ENCODE results near the gene AOPEP. TPM values are rescaled to one million over a fixed set of nuclear protein-coding genes. Genes with fewer than 3 reads are reported as not detected.

The AOPEP gene
- polyA plus RNA-seq, 1 of the 3 experiments (the other 2 are of a cell fraction), result 54.6 TPM

- Histone ChIP-seq H3K4me2 (peak overlapping the region; percentile 59; the same call in 1 of the 2 replicates), H3K9me3 (no peaks in the 10 kb centered on the region), H3K36me3 (replicated peaks in 1 of 2; ENCODE audit: control insufficient read depth in 1 of 2, insufficient read depth in 2 of 2, low read length in 1 of 2) (no peaks in the 10 kb centered on the region), H3K9ac (peak overlapping the region; percentile 43; the same call in 1 of the 2 replicates), H4K20me1 (ENCODE audit: insufficient read depth) (no peaks in the 10 kb centered on the region), H3F3A (replicated peaks; ENCODE audit: insufficient read depth) (peaks cover 58% of the 10 kb centered on the region), H3K4me1 (ENCODE audit: control insufficient read depth in 1 of 2, insufficient read depth in 2 of 2, low read depth in 1 of 2, low read length in 1 of 2) (peaks cover 43 to 61% of the 10 kb centered on the region in 2 experiments), H3K27ac (ENCODE audit: low read depth in 2 of 2, low read length in 1 of 2) (peak overlapping the region; percentile 97 to 100), H3K4me3 (ENCODE audit: low read depth in 2 of 2, low read length in 1 of 2) (no peak overlapping the region), H2AFZ (ENCODE audit: low read depth) (no peak overlapping the region), H3K9me2 (no peaks in the 10 kb centered on the region), H3K27me3 (ENCODE audit: insufficient read depth) (no peaks in the 10 kb centered on the region), H3K79me2 (ENCODE audit: insufficient read depth) (no peaks in the 10 kb centered on the region)
- DNase-seq, result no peak
- CTCF ChIA-PET, result interaction anchor here (0.7 to 1.5 kb wide), 3 partner anchors 18 to 191 kb away, joined by 3 read pairs; no protein-coding TSS in a partner anchor
- 90% methylated on average over 13 of the region's 13 CpGs for WGBS (ENCODE audit: low lambda C conversion rate)
- POLR2A ChIA-PET, result no interaction called here
- TF ChIP-seq NFIC (IDR thresholded peaks at IDR 0.05; ENCODE audit: borderline replicate concordance) (no peak), REST (IDR thresholded peaks at IDR 0.05; ENCODE audit: low read depth, low read length) (no peak)
Measured at GRCh38 chr9:94872083-94872833, 145.8 kb downstream of the AOPEP start.

DNA sequence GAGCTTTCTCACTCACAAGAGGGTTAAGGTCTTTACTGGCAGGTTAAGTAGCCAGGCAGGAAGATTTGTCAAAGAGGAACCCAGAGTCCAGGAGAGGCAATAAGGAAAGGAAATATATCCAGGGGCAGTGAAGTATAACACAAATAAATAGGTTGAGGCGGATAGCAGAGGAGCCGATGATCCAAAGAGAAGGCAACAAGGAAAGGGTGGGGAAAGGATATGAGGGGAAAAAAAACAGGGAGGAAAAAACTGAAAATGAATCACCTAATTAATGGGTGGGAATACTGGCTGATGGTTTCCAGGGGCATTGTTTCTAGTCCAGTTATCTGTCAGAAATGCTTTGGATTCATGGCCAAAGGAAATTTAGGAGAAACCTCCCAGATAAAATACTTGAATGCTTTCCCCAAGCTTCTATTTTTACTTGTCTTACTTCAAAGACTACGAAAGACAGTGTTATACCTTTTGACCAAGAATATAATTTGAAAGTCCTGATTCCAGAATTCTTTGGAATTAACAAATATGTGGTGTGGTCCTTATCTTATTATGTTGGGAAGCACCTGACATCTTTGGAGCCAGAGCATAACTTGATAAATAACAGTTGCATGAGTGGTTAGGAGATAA is 146.5 kb downstream of the AOPEP start:
- Histone ChIP-seq H3K27ac (ENCODE audit: low read depth in 2 of 2, low read length in 1 of 2) (peak overlapping the region; percentile 97 to 100), H3K79me2 (ENCODE audit: insufficient read depth) (no peaks in the 10 kb centered on the region), H3F3A (replicated peaks; ENCODE audit: insufficient read depth) (peaks cover 53% of the 10 kb centered on the region), H3K4me2 (peak overlapping the region; percentile 59; the same call in 1 of the 2 replicates), H3K27me3 (ENCODE audit: insufficient read depth) (no peaks in the 10 kb centered on the region), H4K20me1 (ENCODE audit: insufficient read depth) (no peaks in the 10 kb centered on the region), H3K9me2 (no peaks in the 10 kb centered on the region), H3K9ac (peak overlapping the region; percentile 43; the same call in 1 of the 2 replicates), H3K4me1 (ENCODE audit: control insufficient read depth in 1 of 2, insufficient read depth in 2 of 2, low read depth in 1 of 2, low read length in 1 of 2) (peaks cover 35 to 60% of the 10 kb centered on the region in 2 experiments), H2AFZ (ENCODE audit: low read depth) (no peak overlapping the region), H3K9me3 (no peaks in the 10 kb centered on the region), H3K4me3 (ENCODE audit: low read depth in 2 of 2, low read length in 1 of 2) (no peak overlapping the region), H3K36me3 (replicated peaks in 1 of 2; ENCODE audit: control insufficient read depth in 1 of 2, insufficient read depth in 2 of 2, low read length in 1 of 2) (no peaks in the 10 kb centered on the region)
- POLR2A ChIA-PET, result no interaction called here
- peak; percentile 22 for DNase-seq
- WGBS (ENCODE audit: low lambda C conversion rate), result 25% methylated on average over 3 of the region's 3 CpGs
- CTCF ChIA-PET, result interaction anchor here (0.7 to 1.2 kb wide), 2 partner anchors 23 to 192 kb away, joined by 3 read pairs; no protein-coding TSS in a partner anchor
- TF ChIP-seq TEAD4 (IDR thresholded peaks at IDR 0.05; ENCODE audit: borderline replicate concordance, insufficient read depth) (peak; percentile 78), CTCF (IDR thresholded peaks at IDR 0.05) (no peak), IRF3 (IDR thresholded peaks at IDR 0.05; ENCODE audit: low read depth, low read length) (no peak), MEF2A (IDR thresholded peaks at IDR 0.05; ENCODE audit: borderline replicate concordance, low read depth) (peak; percentile 56; the same call in 1 of the 2 replicates), FOXJ3 (CRISPR knock-in tag; IDR thresholded peaks at IDR 0.05) (no peak), EP300 (IDR thresholded peaks at IDR 0.05; ENCODE audit: borderline replicate concordance in 1 of 2, low read depth in 1 of 2, low read length in 1 of 2) (peak; percentile 73 to 88), JUND (IDR thresholded peaks at IDR 0.05) (peak; percentile 71), USF2 (IDR thresholded peaks at IDR 0.05; ENCODE audit: borderline replicate concordance, low read depth, low read length) (no peak), EZH2phosphoT487 (IDR thresholded peaks at IDR 0.05; ENCODE audit: borderline replicate concordance, low read depth) (no peak), YY1 (IDR thresholded peaks at IDR 0.05; ENCODE audit: low read depth) (no peak), MXI1 (IDR thresholded peaks at IDR 0.05; ENCODE audit: low read depth, low read length) (no peak), NRF1 (IDR thresholded peaks at IDR 0.05; ENCODE audit: low read depth, low read length) (no peak), GATA2 (CRISPR knock-in tag; IDR thresholded peaks at IDR 0.05) (peak; percentile 30; the same call in 1 of the 2 replicates), RCOR1 (IDR thresholded peaks at IDR 0.05; ENCODE audit: low read length) (no peak), RFX5 (IDR thresholded peaks at IDR 0.05; ENCODE audit: low read length) (no peak), POLR2AphosphoS5 (IDR thresholded peaks at IDR 0.05; ENCODE audit: low read depth, low read length) (peak; percentile 77; the same call in 1 of the 2 replicates)
